Activated CD4-positive, alpha-beta T cell treated with anti-CD3 and anti-CD28 coated beads, Interleukin-2, amount 50 U/mL, for 48 hours (primary cell): Measurements from ENCODE around the gene MYBBP1A.
"Not testable (repeated sequence)": the region's sequence is repeated elsewhere in the genome, so short reads cannot be mapped to it uniquely, and the experiment has no call there.

ENCODE experiments used
- DNase-seq, 2 experiments: peaks; one replicate each; pipeline ENCODE4 v3.0.0-alpha.2; 2020

The MYBBP1A gene, protein sequence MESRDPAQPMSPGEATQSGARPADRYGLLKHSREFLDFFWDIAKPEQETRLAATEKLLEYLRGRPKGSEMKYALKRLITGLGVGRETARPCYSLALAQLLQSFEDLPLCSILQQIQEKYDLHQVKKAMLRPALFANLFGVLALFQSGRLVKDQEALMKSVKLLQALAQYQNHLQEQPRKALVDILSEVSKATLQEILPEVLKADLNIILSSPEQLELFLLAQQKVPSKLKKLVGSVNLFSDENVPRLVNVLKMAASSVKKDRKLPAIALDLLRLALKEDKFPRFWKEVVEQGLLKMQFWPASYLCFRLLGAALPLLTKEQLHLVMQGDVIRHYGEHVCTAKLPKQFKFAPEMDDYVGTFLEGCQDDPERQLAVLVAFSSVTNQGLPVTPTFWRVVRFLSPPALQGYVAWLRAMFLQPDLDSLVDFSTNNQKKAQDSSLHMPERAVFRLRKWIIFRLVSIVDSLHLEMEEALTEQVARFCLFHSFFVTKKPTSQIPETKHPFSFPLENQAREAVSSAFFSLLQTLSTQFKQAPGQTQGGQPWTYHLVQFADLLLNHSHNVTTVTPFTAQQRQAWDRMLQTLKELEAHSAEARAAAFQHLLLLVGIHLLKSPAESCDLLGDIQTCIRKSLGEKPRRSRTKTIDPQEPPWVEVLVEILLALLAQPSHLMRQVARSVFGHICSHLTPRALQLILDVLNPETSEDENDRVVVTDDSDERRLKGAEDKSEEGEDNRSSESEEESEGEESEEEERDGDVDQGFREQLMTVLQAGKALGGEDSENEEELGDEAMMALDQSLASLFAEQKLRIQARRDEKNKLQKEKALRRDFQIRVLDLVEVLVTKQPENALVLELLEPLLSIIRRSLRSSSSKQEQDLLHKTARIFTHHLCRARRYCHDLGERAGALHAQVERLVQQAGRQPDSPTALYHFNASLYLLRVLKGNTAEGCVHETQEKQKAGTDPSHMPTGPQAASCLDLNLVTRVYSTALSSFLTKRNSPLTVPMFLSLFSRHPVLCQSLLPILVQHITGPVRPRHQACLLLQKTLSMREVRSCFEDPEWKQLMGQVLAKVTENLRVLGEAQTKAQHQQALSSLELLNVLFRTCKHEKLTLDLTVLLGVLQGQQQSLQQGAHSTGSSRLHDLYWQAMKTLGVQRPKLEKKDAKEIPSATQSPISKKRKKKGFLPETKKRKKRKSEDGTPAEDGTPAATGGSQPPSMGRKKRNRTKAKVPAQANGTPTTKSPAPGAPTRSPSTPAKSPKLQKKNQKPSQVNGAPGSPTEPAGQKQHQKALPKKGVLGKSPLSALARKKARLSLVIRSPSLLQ (N-terminal part only)

DNA sequence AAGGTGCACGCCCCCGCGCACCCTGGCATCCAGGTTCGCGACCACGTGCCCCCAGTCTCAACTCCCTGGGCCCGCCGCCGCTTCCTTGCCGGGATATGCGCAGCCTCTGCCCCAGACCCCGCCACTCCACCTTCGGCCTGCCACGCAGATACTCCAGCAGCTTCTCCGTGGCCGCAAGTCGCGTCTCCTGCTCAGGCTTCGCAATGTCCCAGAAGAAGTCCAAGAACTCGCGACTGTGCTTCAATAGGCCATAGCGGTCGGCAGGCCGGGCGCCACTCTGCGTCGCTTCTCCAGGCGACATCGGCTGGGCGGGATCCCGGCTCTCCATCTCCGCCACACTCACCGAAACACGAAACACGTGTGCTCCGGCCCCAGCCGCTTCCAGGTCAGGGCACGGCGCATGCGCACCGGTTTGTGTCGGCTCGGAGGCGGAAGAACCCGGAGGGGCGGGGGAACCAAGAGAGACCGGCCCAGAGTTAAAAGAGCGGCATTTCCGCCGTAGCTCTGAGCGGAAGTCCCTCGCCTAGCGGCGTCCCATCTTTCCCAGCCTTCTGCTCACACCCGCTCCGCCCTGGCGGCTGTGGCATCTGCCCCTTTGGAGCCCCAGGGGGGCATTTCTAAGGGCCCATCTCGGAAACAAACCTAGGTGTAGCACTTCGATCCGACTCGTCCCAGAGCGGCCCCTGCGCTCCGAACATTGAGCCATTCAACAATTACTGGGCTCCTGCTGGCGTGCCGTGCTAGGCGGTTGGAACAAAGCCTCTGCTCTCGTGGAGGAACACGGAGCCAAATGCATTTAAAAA is at the start of gene MYBBP1A:
Gene MYBBP1A (minus strand): TSS at position 388 of the 803 bp plus-strand sequence. CDS start 60 bp downstream, at position 328.
- peak; percentile 97 to 98 for DNase-seq

DNA sequence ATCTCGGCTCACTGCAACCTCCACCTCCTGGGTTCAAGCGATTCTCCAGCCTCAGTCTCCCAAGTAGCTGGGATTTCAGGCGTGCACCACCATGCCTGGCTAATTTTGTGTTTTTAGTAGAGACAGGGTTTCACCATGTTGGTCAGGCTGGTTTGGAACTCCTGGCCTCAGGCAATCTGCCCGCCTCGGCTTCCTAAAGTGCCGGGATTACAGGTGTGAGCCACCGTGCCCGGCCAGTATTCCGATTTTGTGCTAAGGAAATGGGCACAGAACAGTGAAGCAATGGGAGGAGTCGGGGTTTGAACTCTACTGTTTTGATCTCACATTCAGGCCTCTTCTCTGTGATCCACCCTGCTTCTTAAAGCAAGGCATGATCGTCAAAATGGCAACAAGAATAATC is 49.6 kb upstream of the MYBBP1A start:
- not testable (repeated sequence) for DNase-seq

DNA sequence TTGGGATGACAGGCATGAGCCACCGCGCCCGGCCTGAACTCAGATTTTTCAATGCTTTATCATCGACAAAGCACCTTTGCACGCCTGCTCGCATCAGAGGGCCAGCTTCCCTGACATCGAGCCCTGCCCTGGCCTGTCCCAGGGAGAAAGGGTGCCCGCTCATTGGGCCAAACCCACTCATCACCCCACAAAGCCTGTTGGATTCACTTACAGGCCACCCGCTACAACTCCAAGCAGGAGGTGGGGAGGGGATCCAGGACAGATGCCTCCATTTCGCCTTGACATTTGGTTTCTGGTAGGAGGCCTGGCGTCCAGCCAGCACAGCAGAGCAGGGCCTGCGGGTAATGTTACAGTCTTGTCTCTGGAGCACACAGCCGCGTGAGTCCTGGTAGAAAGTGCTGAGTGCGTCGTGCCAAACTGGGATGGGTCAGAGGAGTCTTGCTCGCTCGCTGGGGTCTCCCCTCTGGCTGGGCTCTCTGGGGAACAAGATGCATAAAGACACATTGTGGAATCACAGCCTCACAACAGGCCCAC is 49.0 kb upstream of the MYBBP1A start:
- no peak for DNase-seq

DNA sequence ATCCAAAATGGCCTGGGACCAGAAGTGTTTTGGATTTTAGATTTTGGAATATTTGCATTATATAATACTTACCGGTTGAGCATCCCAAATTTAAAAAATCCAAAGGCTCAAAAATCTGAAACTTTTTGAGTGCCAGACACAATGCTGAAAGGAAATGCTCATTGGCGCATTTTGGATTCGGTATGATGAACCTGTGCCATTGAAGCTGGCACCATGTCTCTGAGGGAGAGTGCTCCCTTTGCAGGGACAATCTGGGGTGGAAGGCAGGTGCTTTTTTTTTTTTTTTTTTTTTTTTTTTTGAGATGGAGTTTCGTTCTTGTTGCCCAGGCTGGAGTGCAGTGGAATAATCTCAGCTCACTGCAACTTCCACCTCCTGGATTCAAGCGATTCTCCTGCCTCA is 46.9 kb upstream of the MYBBP1A start:
- no peak for DNase-seq

DNA sequence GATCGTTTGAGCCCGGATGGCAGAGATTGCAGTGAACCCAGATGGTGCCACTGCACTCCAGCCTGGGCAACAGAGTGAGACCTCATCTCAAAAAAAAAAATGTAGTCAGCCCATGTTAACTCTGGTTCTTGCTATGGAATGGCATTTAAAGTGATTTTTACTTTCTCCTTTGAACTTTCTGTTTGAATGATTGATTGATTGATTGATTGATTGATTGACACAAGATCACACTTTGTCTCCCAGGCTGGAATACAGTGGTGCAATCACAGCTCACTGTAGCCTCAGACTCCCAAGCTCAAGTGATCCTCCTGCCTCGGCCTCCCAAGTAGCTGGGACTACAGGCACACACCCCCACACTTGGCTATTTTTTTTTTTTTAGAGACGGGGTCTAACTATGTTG is 46.1 kb upstream of the MYBBP1A start:
- no peak for DNase-seq

DNA sequence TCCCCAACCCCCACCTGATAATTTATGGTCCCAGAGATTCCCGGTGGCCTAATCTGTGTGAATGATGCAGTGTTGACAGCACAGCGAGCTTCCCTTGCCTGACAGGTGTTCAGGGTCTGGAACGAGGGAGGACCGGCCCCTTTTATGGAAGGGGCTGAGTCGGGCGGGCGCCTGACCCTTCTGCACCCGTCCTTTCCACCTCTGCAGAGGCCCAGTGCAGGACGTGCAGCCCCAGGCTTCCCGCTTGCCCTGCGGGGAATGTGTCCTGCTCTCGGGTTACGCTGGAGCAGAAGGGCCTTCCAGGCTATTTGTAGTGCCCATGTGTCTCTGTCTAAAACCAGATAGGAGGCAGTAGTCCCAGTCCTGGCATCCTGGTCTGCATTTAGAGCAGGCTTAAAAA is 45.4 kb upstream of the MYBBP1A start:
- no peak for DNase-seq

DNA sequence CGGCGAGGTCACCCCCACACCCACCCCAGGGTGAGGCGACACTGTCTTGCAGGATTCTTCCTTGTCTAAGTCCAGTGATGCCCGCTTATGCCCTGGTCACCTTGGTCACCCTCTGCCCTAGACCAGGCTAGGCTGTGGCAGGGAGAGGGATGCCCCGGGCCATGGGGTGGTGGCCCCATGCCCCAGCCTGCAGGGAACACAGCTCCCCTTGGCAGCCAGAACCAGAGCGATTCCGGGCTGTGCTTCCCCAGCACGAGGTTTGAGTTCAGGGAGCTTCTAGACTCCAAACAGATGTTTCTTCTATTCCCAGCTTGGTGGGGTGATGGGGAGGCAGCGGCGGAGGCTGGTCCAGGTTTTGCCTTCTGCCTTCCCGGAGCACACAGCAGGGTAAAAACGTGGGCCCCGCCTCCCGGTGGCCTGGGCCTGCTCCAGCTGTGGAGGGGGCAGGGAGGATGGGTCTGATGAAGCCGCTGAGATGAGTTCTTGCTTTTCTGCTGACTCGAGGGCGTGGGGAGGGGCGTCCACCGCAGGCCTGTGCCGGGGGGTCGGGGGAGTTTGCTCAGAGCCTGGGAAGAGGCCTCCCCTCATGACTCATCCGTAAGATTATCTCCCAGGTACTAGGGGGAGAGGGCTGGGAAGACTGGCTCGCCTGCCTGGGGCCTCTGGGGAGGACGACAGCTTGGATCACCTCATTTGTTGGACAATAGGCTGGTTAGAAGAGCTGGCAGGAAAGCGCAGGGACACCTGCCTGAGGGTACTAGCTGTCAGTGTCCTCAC is 44.5 kb upstream of the MYBBP1A start:
- no peak for DNase-seq

DNA sequence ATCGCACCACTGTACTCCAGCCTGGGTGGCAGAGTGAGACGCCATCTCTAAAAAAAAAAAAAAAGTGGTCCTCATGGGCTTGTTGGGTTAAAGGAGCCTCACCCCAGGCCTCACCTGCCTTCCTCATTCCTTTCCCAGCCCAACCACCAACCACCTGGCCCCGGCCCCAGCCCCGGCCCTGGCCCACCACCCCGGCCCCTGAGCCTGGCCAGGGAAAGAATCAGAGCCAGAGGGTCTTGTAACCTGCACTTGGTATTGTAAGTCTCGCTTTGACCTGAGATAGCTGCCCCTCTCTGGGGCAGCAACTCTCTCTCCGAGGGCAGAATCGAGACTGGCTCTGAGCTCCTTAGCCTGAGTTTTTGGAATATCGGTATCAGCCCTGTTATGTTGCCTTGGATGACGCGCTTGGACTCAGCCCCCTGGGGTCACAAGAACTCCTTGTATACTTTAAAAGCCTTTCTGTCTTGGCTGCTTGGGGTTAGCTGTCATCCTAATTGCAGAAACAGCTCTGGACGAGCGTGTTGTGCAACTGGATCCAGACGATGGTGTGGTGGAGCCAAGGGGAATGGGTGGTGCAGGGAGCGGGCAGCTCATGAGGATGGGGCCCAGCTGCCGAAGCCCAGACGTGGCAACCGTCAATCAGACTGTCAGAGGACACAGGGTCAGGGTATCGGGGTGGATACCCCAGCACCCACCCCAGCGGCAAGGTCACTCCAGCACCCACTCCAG is 43.8 kb upstream of the MYBBP1A start:
- no peak for DNase-seq

DNA sequence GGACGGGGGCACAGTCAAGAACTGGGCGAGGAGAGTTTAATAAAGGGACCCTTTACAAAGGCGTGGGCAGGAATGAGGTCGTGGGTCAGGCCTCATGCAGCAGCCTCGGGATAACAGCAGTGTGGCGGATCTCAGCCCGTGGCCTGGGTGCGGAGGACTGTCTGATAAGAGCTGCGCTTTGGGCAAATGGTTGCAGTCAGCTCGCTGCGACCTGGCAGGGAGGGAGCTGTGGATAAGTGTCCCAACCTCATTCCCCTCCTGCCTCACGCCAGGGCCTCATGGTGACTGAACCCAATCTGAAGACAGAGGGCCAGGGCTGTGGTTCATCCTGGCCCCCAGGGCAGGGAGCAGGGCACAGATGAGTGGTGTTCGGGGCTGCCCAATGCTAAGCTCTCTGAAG is 42.8 kb upstream of the MYBBP1A start:
- DNase-seq, result no peak

DNA sequence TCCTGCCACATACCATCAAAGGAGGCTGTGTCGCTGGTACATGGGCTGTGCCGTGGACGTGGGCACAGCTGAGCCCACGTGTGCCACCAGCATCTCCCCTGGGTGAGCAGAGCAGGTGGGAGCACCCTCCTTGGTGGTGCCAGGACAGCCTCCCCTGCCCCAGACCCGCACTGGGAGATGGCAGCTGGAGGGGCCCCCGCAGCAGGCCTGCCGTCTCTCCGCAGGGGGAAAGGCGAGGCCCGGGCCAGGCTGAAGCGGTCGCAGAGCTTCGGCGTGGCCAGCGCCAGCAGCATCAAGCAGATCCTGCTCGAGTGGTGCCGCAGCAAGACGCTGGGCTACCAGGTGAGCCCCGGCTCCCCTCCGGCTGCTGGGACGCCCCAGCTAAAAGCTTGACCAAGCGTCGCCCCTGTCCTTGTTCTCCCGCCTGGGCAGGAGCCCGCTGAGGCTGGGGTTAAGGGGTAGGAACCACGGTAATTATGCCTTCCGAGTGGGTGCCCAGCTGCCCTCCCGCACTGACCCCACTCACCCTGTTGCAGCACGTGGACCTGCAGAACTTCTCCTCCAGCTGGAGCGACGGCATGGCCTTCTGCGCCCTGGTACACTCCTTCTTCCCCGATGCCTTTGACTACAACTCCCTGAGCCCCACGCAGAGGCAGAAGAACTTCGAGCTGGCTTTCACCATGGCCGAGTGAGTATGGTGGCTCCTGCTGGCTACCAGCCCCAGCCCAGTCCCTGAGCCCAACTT is 41.6 kb upstream of the MYBBP1A start:
- DNase-seq, result no peak

DNA sequence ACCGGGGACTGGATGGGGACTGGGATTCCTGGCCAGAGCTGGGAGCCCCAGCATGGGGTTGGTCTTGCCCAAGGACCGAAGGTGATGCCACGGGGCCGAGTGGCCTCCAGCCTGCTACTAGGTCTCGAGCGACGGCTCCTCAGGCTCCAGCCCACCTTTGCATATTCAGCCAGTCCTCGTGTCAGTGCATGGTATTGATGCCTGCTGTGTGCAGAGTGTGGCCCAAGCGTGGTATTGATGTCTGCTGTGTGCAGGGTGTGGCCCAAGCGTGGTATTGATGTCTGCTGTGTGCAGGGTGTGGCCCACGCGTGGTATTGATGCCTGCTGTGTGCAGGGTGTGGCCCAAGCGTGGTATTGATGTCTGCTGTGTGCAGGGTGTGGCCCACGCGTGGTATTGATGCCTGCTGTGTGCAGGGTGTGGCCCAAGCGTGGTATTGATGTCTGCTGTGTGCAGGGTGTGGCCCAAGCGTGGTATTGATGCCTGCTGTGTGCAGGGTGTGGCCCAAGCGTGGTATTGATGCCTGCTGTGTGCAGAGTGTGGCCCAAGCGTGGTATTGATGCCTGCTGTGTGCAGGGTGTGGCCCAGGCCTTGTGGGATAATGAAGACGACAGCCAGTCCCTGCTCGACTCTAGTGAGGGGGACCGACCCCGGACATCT is 40.6 kb upstream of the MYBBP1A start:
- DNase-seq, result not testable (repeated sequence)

DNA sequence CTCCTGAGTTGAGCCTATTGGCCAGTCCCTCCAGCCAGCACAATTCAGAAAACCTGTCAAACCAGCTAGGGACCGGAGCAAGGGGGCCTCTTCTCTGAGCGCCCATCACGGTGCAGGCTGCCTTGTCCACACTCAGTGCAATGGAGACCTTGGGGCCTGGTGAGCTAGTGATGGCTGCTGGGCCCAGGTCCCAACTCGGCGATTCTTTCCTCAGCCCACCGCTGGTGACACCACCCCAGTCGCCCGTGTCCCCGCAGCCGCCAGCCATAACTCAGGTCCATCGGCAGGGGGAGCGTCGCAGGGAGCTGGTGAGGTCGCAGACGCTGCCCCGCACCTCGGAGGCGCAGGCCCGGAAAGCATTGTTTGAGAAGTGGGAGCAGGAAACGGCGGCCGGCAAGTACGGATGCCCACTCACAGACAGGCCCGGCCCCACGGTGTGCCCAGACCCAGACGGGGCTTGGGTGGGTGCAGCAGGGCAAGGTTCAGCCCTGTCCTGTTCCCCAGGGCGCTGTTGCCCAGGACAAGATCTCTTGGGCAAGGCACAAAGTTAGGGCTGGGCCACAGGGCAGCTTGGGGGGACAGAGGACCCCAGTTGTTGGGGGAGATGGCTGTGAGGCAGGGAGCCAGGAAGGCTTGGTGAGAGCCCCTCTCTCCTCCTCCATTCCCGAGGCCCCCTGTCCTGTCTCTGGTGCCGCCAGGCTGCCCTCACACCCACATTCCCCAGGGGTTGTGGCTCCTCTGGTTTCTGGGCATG is 39.9 kb upstream of the MYBBP1A start:
- peak; percentile 44 to 48 for DNase-seq

DNA sequence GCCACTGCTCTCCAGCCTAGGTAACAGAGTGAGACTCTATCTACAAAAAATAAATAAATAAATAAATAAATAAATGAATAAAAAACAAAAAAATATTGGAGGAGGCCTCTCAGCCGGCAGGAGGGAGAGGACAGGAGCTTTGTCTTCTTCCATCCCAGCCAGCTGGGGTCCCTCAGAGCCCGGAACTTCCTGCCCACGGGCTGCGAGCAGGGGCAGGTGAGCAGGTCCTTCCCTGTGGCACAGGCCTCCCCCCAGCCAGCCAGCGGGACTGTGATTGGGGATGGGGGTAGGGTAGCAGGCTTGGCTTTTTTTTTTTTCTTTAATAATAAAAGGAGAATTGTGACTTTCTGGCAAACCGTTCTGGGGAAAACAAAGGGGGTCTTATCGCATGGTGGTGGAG is 39.2 kb upstream of the MYBBP1A start:
- no peak for DNase-seq

DNA sequence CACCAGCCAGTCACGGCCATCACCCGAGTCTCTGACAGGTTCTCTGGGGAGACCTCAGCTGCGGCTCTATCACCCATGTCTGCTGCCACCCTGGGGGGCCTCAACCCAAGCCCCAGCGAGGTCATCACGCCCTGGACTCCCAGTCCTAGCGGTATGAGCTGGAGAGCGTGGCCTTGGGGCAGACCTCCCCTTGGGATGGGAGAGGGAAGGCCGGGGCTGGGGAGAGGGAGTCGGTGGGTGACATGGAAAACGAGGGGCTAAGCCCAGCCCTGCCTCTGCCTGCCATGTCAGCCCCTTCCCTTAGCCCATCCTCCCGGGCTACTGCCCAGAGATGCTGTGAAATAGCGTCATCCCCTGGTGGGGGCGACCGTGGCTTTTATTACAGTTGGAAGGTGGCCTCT is 37.8 kb upstream of the MYBBP1A start:
- no peak for DNase-seq

DNA sequence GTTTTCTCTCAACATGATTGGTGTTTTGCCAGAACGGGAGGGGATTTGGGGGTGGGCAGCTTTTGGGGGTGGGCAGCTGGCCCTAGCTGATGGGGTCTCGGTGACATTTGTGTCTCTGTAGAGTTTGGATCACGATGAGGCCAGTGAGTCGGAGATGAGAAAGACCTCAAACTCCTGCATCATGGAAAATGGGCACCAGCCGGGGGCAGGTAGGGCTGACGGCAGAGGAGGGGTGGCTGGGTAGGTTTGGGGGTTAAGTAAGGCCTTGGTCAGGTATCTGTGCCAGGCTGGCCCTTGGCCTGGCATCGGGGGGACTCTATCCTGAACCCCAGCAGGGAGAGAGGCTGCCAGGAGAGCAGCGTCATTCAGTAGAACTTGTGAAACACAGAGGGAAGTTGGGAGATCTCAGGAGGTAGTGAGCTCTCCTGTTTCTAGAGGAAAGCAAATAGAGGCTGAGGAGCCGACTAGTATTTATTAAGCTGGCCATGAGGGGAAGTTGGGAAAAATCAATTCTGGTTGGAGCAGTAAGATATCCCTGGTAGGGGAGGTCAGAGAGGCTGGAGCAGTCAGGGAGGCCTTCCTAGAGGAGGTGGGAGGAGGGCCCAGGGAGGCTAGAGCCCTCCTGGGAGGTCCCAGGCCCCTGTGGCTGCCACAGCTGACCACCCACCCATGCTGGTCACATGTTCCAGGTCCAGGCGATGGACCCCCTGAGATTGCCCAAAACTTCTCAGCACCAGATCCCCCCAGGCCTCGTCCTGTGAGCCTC is 37.2 kb upstream of the MYBBP1A start:
- DNase-seq, result no peak

DNA sequence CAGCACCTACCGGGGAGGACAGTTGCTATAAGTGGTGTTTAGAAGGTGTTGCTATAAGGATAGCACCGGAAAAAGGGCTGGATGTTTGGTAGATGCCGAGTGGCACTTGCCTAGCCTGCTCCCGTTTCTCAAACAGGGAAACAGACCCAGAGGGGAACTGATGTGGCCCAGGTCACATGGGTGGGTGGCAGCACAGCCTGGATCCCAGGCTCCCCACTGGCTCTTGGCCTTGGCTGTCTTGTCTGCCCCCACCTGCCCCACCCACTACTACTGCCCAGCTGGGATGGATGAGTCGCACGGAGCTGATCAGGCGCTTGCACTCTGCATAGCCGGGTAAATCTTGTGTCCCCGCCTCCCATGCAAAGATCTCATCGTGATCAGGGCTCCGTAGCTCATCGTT is 36.3 kb upstream of the MYBBP1A start:
- DNase-seq, result no peak

DNA sequence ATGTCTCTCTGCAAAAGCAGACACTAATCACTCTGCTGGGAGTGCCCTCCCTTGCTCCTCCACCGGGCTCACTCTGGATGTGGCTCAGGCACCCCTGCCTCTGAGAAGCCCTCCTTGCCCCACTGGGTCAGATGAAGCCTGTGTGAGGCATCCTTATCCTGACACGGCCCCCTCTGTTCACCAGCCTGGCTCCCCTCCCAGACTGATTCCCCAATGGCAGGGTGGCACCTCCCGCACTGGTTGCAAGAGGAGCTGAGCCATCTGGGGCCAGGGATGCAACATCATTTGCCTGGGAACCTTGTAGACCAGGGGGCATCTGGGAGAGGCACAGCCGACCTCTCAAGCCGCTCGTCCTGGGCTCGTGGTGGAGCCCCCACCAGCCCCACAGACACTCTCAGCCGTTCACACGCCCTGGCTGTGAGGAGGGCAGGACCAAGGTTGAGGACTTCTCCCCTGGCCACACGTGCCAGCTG is 35.8 kb upstream of the MYBBP1A start:
- no peak for DNase-seq
